ENCODE results near the gene JAG2. TPM values are rescaled to one million over a fixed set of nuclear protein-coding genes. Genes with fewer than 3 reads are reported as not detected.
A peak's percentile ranks its signal among the peaks of the same experiment; 100 is the strongest.

JAG2 gene
- total RNA-seq, 4 donors from 2014 or later, result 5.0 to 19.0 (median 13.9) TPM

DNA sequence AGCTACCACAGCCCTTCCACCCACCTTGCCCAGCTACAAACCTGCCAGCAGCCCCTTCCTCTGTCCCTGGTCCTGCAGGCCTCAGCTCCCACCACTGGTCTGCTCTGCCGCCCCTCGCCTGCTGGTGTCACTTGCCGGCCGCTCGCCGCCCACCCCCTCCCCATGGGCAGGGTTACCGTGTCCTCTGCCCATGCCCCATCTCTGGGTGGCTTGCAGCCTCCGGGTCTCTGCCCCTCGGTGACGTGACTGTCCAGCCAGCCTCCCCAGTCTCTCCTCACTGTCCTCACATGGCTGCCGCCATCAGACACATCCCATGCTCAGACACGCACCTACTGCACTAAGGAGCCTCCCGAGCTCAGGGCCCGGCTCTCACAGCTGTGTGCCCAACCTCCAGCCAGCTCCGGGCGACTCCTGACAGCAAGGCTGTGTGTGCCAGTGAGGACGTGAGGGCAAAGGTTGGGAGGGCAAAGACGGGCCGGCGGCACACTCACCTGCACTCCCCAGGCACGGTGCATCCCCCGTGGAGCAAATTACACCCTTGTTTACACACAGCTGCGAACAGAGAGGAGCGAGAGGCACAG, 13.4 kb downstream of the JAG2 start:
- TF ChIP-seq EP300 (IDR thresholded peaks at IDR 0.05), result no peak
- TF ChIP-seq POLR2AphosphoS5 (IDR thresholded peaks at IDR 0.05), result no peak
- no peak for TF ChIP-seq POLR2A (IDR thresholded peaks at IDR 0.05; ENCODE audit: low read depth)
- TF ChIP-seq, protein P1, sequence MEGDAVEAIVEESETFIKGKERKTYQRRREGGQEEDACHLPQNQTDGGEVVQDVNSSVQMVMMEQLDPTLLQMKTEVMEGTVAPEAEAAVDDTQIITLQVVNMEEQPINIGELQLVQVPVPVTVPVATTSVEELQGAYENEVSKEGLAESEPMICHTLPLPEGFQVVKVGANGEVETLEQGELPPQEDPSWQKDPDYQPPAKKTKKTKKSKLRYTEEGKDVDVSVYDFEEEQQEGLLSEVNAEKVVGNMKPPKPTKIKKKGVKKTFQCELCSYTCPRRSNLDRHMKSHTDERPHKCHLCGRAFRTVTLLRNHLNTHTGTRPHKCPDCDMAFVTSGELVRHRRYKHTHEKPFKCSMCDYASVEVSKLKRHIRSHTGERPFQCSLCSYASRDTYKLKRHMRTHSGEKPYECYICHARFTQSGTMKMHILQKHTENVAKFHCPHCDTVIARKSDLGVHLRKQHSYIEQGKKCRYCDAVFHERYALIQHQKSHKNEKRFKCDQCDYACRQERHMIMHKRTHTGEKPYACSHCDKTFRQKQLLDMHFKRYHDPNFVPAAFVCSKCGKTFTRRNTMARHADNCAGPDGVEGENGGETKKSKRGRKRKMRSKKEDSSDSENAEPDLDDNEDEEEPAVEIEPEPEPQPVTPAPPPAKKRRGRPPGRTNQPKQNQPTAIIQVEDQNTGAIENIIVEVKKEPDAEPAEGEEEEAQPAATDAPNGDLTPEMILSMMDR (IDR thresholded peaks at IDR 0.05), result no peak
- WGBS, result 87% methylated on average over 23 of the region's 24 CpGs
- Histone ChIP-seq H3K36me3 (peaks cover 0 to 45% (median 2%) of the 10 kb centered on the region in 4 donors), H3K4me1 (peaks cover 6 to 32% (median 9%) of the 10 kb centered on the region in 4 donors), H3K9me3 (no peaks in the 10 kb centered on the region), H3K27me3 (peaks cover 0 to 14% (median 0%) of the 10 kb centered on the region in 4 donors), H3K27ac (replicated peaks in 1 of 4) (no peak overlapping the region), H3K4me3 (no peak overlapping the region)
- intact Hi-C loops (cut with DNase I), result no loop called here
- no peak for DNase-seq (ENCODE audit: extremely low spot score)

DNA sequence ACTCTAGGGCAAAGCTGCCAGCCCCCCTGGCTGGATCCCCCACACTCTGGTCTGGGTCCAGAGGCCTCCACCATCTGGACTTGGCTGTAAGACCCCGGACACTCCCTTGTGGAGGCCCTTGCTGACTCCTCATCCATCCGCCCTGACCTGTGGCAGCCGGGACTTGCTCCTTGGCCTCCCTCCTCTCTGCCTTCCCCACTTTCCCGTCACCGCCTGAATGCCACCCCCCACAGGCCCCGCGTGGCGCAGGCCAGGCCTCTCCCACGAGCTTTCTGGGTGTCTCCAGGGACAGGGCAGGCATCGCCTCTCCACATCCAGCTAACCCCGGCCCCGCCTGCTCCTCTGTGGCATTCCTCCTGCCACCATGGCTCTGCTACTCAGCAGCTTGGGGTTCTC, 14.1 kb downstream of the JAG2 start:
- intact Hi-C loops (cut with DNase I), result no loop called here
- H3K4me1 ChIP-seq, result peaks cover 6 to 32% (median 9%) of the 10 kb centered on the region in 4 donors
- H3K9me3 ChIP-seq, result no peaks in the 10 kb centered on the region
- DNase-seq (ENCODE audit: extremely low spot score), result no peak
- peaks cover 0 to 49% (median 2%) of the 10 kb centered on the region in 4 donors for H3K36me3 ChIP-seq
- H3K27ac ChIP-seq (replicated peaks in 1 of 4), result peak overlapping the region in 3 of 4 donors; percentile 31 to 54 (median 45)
- H3K27me3 ChIP-seq, result peaks cover 0 to 14% (median 0%) of the 10 kb centered on the region in 4 donors
- TF ChIP-seq EP300 (IDR thresholded peaks at IDR 0.05), result no peak
- H3K4me3 ChIP-seq, result no peak overlapping the region
- WGBS, result 70% methylated on average over 7 of the region's 12 CpGs

GRCh38 chr14:105153739-105154475, 14.7 kb downstream of the JAG2 start:
- intact Hi-C loops (cut with DNase I), result no loop called here
- Histone ChIP-seq H3K9me3 (no peaks in the 10 kb centered on the region), H3K4me1 (peaks cover 6 to 32% (median 9%) of the 10 kb centered on the region in 4 donors), H3K27ac (replicated peaks in 1 of 4) (peak overlapping the region in 3 of 4 donors; percentile 31 to 54 (median 45)), H3K4me3 (no peak overlapping the region), H3K36me3 (peaks cover 0 to 54% (median 3%) of the 10 kb centered on the region in 4 donors), H3K27me3 (peaks cover 0 to 8% (median 0%) of the 10 kb centered on the region in 4 donors)
- no peak for TF ChIP-seq POLR2AphosphoS5 (IDR thresholded peaks at IDR 0.05)
- TF ChIP-seq, protein P1 (IDR thresholded peaks at IDR 0.05), result no peak
- TF ChIP-seq POLR2A (IDR thresholded peaks at IDR 0.05; ENCODE audit: low read depth), result no peak
- TF ChIP-seq EP300 (IDR thresholded peaks at IDR 0.05), result no peak
- DNase-seq (ENCODE audit: extremely low spot score), result no peak
- 88% methylated on average over 19 of the region's 26 CpGs for WGBS

DNA sequence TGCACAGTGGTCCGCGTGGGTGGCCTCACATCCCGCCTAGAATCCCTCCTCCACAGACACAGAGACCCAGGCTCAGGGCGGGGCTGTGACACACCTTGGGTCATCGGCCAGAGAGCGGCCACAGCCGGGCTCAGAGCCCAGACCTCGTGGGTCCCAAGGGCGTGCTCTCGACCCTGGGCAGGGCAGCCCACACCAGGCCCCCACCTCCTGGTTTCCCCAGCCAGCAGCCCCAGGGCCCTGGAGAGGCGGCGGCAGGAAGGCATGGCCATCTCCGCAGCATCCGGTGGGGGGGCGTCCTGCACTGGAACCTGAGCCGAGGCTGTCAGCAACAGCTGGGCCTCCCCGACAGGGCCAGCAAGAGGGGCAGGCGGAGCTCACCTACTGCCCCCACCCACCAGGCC, 15.2 kb downstream of the JAG2 start:
- H3K4me1 ChIP-seq, result peaks cover 6 to 32% (median 9%) of the 10 kb centered on the region in 4 donors
- no peak for TF ChIP-seq EP300 (IDR thresholded peaks at IDR 0.05)
- TF ChIP-seq, protein P1 (IDR thresholded peaks at IDR 0.05), result no peak
- H3K27ac ChIP-seq (replicated peaks in 1 of 4), result peak overlapping the region in 2 of 4 donors; percentile 45 to 54
- peaks cover 0 to 60% (median 8%) of the 10 kb centered on the region in 4 donors for H3K36me3 ChIP-seq
- H3K9me3 ChIP-seq, result no peaks in the 10 kb centered on the region
- intact Hi-C loops (cut with DNase I), result no loop called here
- no peak overlapping the region for H3K4me3 ChIP-seq
- H3K27me3 ChIP-seq, result peaks cover 0 to 2% (median 0%) of the 10 kb centered on the region in 4 donors
- no peak for DNase-seq (ENCODE audit: extremely low spot score)
- WGBS, result 72% methylated on average over 12 of the region's 18 CpGs

GRCh38 chr14:105152794-105153241, 15.8 kb downstream of the JAG2 start:
- intact Hi-C loops (cut with DNase I), result no loop called here
- Histone ChIP-seq H3K27ac (replicated peaks in 1 of 4) (peak overlapping the region in 3 of 4 donors; percentile 45 to 54 (median 48)), H3K4me3 (no peak overlapping the region), H3K9me3 (no peaks in the 10 kb centered on the region), H3K27me3 (no peaks in the 10 kb centered on the region), H3K36me3 (peaks cover 0 to 65% (median 12%) of the 10 kb centered on the region in 4 donors), H3K4me1 (peaks cover 6 to 32% (median 9%) of the 10 kb centered on the region in 4 donors)
- no peak for DNase-seq (ENCODE audit: extremely low spot score)
- WGBS, result 54% methylated on average over 13 of the region's 14 CpGs
- TF ChIP-seq POLR2AphosphoS5 (IDR thresholded peaks at IDR 0.05) (no peak), POLR2A (IDR thresholded peaks at IDR 0.05; ENCODE audit: low read depth) (no peak), EP300 (IDR thresholded peaks at IDR 0.05) (no peak)
- TF ChIP-seq, protein P1 (IDR thresholded peaks at IDR 0.05), result no peak
